ENCODE data around the gene CEPT1. TPM values are rescaled to one million over a fixed set of nuclear protein-coding genes. Genes with fewer than 3 reads are reported as not detected.

The CEPT1 gene
- total RNA-seq, 4 donors from 2014 or later, result 23.5 to 44.0 (median 31.8) TPM

- intact Hi-C loops (cut with DNase I; ENCODE audit: low total_unique reads), result loop anchor here (5.0 kb wide), 1 partner anchor 181 kb away; no protein-coding TSS in a partner anchor
- no peak for TF ChIP-seq CTCF (IDR thresholded peaks at IDR 0.05)
- no peak for TF ChIP-seq POLR2A (IDR thresholded peaks at IDR 0.05)
- 29 to 32% methylated on average over 2 of the region's 2 CpGs for WGBS, 2 donors
- no peak for DNase-seq (ENCODE audit: low spot score in 2 of 2)
- no peak overlapping the region for H3K4me3 ChIP-seq (ENCODE audit: low read depth, poor library complexity, severe bottlenecking)
Measured at GRCh38 chr1:111221276-111221632, 81.2 kb downstream of the CEPT1 start.

- 65 to 66% methylated on average over 5 of the region's 5 CpGs for WGBS, 2 donors
- TF ChIP-seq POLR2A (IDR thresholded peaks at IDR 0.05) (no peak), CTCF (IDR thresholded peaks at IDR 0.05) (no peak)
- H3K4me3 ChIP-seq (ENCODE audit: low read depth, poor library complexity, severe bottlenecking), result no peak overlapping the region
- intact Hi-C loops (cut with DNase I; ENCODE audit: low total_unique reads), result loop anchor here (5.0 kb wide), 1 partner anchor 181 kb away; no protein-coding TSS in a partner anchor
- DNase-seq (ENCODE audit: low spot score in 2 of 2), result no peak
Measured at GRCh38 chr1:111221633-111222291, 81.7 kb downstream of the CEPT1 start.

DNA sequence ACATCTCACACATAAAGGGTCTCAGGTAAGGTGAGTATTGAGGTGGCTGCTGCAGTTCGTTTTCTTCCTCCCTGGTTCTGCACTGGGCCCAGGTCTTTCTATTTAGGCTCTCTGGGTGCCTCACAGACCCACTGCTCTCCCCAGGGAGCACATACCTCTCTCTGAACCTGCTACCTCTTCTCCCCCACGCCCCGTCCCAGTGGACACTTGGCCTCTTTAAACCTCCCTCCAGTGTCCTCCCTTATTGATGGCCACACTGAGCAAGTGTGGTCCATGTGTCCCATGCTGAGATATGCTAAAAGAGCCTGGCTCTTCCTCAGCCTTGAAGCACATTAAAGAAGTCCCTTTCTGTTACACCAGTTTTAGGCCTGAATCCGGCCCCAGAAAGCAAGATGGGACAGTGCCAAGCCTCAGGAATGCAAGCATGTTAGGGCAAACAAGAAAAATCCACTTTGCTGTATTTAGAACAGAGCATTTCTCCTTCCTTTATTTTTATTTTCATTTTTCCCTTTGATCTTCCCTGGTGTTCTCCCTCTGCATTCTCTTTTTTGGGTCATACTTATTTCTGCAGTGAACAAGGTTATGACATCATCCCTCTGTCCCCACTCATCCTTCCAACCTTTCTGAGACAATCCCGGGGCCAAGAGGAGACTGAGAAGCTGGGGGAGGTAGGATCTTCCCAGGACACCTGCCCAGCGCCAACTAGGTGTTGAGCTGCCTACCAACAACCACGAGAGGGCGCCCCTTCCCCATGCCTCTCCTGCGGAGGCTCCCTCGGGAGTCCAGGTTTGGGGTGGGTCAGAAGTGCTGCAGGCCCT lies 82.5 kb downstream of the CEPT1 start:
- WGBS, 2 donors, result 27 to 39% methylated on average over 6 to 10 of the region's 10 CpGs
- peak; percentile 49 to 95 for DNase-seq (ENCODE audit: low spot score in 2 of 2)
- TF ChIP-seq CTCF (IDR thresholded peaks at IDR 0.05) (peak in 1 of 3 donors; percentile 92), POLR2A (IDR thresholded peaks at IDR 0.05) (no peak)
- no peak overlapping the region for H3K4me3 ChIP-seq (ENCODE audit: low read depth, poor library complexity, severe bottlenecking)
- intact Hi-C loops (cut with DNase I; ENCODE audit: low total_unique reads), result loop anchor here (5.0 kb wide), 1 partner anchor 180 kb away; no protein-coding TSS in a partner anchor

DNA sequence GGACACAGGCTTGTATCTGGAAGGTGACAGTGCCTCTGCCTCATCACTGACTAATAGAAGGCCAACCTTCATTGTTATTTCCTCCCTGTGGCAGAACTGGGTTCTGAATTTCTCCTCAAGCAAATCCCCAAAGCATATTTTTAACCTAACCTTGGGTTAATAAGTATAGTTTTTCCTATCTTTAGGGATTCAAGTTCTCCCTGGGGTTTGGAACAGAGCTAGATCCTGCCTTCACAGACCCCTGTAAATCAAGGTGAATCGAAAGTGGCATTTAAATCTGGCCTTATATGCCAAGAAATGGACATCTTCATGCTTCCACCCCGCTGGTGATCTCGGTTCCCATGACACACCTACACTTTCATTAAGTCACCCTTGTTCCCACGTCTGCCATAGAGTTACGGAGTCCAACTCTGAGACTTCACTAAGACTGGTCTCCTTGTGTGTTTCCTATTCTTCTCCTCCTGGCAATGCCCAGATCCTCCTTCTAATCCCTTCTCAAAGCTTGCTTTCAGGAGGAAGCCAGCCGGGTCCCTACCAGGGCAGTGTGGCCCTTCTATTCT lies 83.2 kb downstream of the CEPT1 start:
- no peak for TF ChIP-seq POLR2A (IDR thresholded peaks at IDR 0.05)
- no peak overlapping the region for H3K4me3 ChIP-seq (ENCODE audit: low read depth, poor library complexity, severe bottlenecking)
- intact Hi-C loops (cut with DNase I; ENCODE audit: low total_unique reads), result loop anchor here (5.0 kb wide), 1 partner anchor 179 kb away; no protein-coding TSS in a partner anchor
- 71 to 73% methylated on average over 6 of the region's 6 CpGs for WGBS, 2 donors
- DNase-seq (ENCODE audit: low spot score in 2 of 2), result no peak

GRCh38 chr1:111225091-111225490 lies 85.1 kb downstream of the CEPT1 start:
- no peak for DNase-seq (ENCODE audit: low spot score in 2 of 2)
- TF ChIP-seq POLR2A (IDR thresholded peaks at IDR 0.05) (no peak), CTCF (IDR thresholded peaks at IDR 0.05) (no peak)
- no peak overlapping the region for H3K4me3 ChIP-seq (ENCODE audit: low read depth, poor library complexity, severe bottlenecking)
- intact Hi-C loops (cut with DNase I; ENCODE audit: low total_unique reads), result no loop called here

Measured in lower leg skin (tissue), 4 donors.